GM19438 (cell line): ENCODE results near the gene CREB3L2.

Experiments used
- ATAC-seq: cut with Tn5 transposase; IDR thresholded peaks from one replicate; pipeline ENCODE4 v1.9.1; 2021; ENCODE audit warnings: low read depth; ENCODE audit not compliant: unreplicated experiment

CREB3L2 gene

GRCh38 chr7:137881607-137882260, 120.2 kb downstream of the CREB3L2 start:
- peak; percentile 10 for ATAC-seq

- no peak for ATAC-seq
These were observed 121.5 kb downstream of the CREB3L2 start for GRCh38 chr7:137880432-137880831.

GRCh38 chr7:137879357-137880158, 122.3 kb downstream of the CREB3L2 start:
- ATAC-seq: no peak

- no peak for ATAC-seq
These were observed 123.4 kb downstream of the CREB3L2 start for GRCh38 chr7:137878333-137878961.

GRCh38 chr7:137877027-137877675, 124.7 kb downstream of the CREB3L2 start:
- ATAC-seq: no peak

GRCh38 chr7:137875746-137876145, 126.1 kb downstream of the CREB3L2 start:
- no peak for ATAC-seq

GRCh38 chr7:137873979-137874777, 127.7 kb downstream of the CREB3L2 start:
- no peak for ATAC-seq

GRCh38 chr7:137873524-137873923, 128.4 kb downstream of the CREB3L2 start:
- ATAC-seq: no peak

- no peak for ATAC-seq
These were observed 130.5 kb downstream of the CREB3L2 start for GRCh38 chr7:137871170-137871915.

GRCh38 chr7:137870684-137871083, 131.2 kb downstream of the CREB3L2 start:
- ATAC-seq: no peak

GRCh38 chr7:137870078-137870477, 131.8 kb downstream of the CREB3L2 start:
- no peak for ATAC-seq

- no peak for ATAC-seq
These were observed 132.6 kb downstream of the CREB3L2 start for GRCh38 chr7:137869260-137869659.

- no peak for ATAC-seq
These were observed 134.6 kb downstream of the CREB3L2 start for GRCh38 chr7:137867289-137867688.

- ATAC-seq: no peak
These were observed 136.1 kb downstream of the CREB3L2 start for GRCh38 chr7:137865764-137866163.

GRCh38 chr7:137862964-137863363, 138.9 kb downstream of the CREB3L2 start:
- no peak for ATAC-seq

GRCh38 chr7:137862358-137862757, 139.5 kb downstream of the CREB3L2 start:
- no peak for ATAC-seq

- ATAC-seq: no peak
These were observed 141.3 kb downstream of the CREB3L2 start for GRCh38 chr7:137860542-137860941.

- ATAC-seq: no peak
These were observed 148.8 kb downstream of the CREB3L2 start for GRCh38 chr7:137853053-137853452.

- no peak for ATAC-seq
These were observed 149.8 kb downstream of the CREB3L2 start for GRCh38 chr7:137852108-137852507.
